Measurements from ENCODE around the gene CDK14. TPM values are rescaled to one million over a fixed set of nuclear protein-coding genes. Genes with fewer than 3 reads are reported as not detected.

Gene CDK14
- total RNA-seq, 1 donor from 2014 or later: 131 TPM

DNA sequence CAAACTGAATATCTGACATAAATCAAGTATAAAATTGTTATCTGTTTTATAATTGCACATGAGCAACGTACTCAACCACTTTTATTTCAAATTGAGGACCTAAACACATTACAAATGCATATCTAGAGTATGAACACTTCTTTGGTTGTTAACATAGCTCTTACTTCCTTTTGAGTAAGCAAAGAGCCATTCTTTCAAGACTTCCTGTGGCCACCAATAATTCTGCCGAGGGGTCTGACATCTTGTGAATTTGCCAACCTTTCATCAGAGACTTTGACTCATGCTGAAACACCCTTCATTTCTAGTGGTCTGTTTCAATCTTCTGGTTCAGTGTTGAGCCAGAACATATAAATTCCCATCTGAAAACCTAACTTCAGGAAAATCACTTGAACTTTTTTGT is 59.4 kb downstream of the CDK14 start:
- peaks cover 4% of the 10 kb centered on the region for H3K36me3 Mint-ChIP-seq (ENCODE audit: unreplicated experiment)
- no peak overlapping the region for H3K4me3 Mint-ChIP-seq (ENCODE audit: unreplicated experiment)
- H3K27me3 Mint-ChIP-seq (ENCODE audit: unreplicated experiment): no peaks in the 10 kb centered on the region
- TF ChIP-seq, protein P1, sequence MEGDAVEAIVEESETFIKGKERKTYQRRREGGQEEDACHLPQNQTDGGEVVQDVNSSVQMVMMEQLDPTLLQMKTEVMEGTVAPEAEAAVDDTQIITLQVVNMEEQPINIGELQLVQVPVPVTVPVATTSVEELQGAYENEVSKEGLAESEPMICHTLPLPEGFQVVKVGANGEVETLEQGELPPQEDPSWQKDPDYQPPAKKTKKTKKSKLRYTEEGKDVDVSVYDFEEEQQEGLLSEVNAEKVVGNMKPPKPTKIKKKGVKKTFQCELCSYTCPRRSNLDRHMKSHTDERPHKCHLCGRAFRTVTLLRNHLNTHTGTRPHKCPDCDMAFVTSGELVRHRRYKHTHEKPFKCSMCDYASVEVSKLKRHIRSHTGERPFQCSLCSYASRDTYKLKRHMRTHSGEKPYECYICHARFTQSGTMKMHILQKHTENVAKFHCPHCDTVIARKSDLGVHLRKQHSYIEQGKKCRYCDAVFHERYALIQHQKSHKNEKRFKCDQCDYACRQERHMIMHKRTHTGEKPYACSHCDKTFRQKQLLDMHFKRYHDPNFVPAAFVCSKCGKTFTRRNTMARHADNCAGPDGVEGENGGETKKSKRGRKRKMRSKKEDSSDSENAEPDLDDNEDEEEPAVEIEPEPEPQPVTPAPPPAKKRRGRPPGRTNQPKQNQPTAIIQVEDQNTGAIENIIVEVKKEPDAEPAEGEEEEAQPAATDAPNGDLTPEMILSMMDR (IDR thresholded peaks at IDR 0.05): no peak
- peaks cover 3% of the 10 kb centered on the region for H3K9me3 Mint-ChIP-seq (ENCODE audit: unreplicated experiment)
- peaks cover 38% of the 10 kb centered on the region for H3K4me1 Mint-ChIP-seq (ENCODE audit: unreplicated experiment)
- DNase-seq (ENCODE audit: extremely low spot score, unreplicated experiment): no peak
- H3K27ac Mint-ChIP-seq (ENCODE audit: unreplicated experiment): peak overlapping the region; percentile 53

DNA sequence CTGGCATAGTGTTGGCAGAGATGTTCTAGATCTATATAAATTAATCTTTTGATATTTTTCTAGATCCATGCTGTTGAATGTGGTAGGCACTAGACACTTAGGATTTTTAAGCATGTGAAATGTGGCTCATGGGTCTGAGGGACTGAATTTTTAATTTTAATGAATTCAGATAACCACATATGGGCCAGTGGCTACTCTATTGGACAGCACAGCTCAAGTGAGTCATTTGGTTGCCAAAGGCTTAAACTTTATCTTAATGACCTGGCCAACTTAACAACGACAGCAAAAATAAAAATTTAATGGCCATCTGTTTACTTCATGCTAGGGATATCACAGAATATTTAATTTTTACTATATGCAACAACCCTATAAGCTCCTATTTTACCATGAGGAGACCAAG is 61.4 kb downstream of the CDK14 start:
- Mint-ChIP-seq H3K27ac (ENCODE audit: unreplicated experiment) (no peak overlapping the region), H3K9me3 (ENCODE audit: unreplicated experiment) (peaks cover 3% of the 10 kb centered on the region), H3K36me3 (ENCODE audit: unreplicated experiment) (peaks cover 2% of the 10 kb centered on the region), H3K27me3 (ENCODE audit: unreplicated experiment) (no peaks in the 10 kb centered on the region), H3K4me3 (ENCODE audit: unreplicated experiment) (no peak overlapping the region), H3K4me1 (ENCODE audit: unreplicated experiment) (peaks cover 49% of the 10 kb centered on the region)
- no peak for DNase-seq (ENCODE audit: extremely low spot score, unreplicated experiment)
- TF ChIP-seq, protein P1 (IDR thresholded peaks at IDR 0.05): no peak

DNA sequence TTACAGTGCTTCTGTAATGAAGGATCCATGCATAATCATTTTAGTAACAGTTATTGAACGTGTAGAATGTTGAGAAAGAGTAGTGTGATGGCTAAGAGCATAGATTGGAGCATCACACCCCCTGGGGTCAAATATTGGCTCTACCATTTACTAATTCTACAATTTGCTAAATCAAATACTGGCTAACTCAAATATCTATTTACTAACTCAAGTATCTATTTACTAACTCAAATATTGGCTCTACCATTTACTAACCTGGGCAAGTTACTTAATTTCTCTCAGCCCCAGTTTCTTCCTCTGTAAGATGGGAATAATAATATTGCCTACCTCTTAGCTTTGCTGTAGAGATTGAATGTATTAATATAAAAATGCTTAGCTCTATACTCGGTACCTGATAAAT is 64.0 kb downstream of the CDK14 start:
- no peak overlapping the region for H3K4me3 Mint-ChIP-seq (ENCODE audit: unreplicated experiment)
- no peaks in the 10 kb centered on the region for H3K27me3 Mint-ChIP-seq (ENCODE audit: unreplicated experiment)
- no peaks in the 10 kb centered on the region for H3K36me3 Mint-ChIP-seq (ENCODE audit: unreplicated experiment)
- no peak overlapping the region for H3K27ac Mint-ChIP-seq (ENCODE audit: unreplicated experiment)
- no peak for DNase-seq (ENCODE audit: extremely low spot score, unreplicated experiment)
- H3K9me3 Mint-ChIP-seq (ENCODE audit: unreplicated experiment): peaks cover 3% of the 10 kb centered on the region
- H3K4me1 Mint-ChIP-seq (ENCODE audit: unreplicated experiment): peaks cover 55% of the 10 kb centered on the region
- TF ChIP-seq, protein P1 (IDR thresholded peaks at IDR 0.05): no peak

DNA sequence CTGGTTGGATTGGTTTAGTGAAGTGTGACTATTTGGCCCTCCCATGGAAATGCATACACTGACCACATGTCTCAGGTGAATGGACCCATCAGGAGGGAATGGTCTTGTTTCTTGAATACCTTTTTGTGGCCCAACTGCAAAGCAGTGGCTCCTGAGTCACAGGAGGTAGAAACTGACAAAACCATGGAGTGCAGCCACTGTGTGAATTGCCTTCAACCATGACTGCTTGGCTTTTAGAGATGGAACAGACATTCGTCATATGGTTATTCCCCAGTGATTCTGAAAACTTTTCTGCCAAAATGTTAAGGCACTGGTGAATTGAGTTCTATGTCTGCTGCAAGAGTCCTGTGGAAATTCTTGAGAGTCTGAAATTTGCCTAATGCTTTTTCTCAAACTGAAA is 64.7 kb downstream of the CDK14 start:
- DNase-seq (ENCODE audit: extremely low spot score, unreplicated experiment): no peak
- TF ChIP-seq, protein P1 (IDR thresholded peaks at IDR 0.05): no peak
- Mint-ChIP-seq H3K9me3 (ENCODE audit: unreplicated experiment) (peaks cover 3% of the 10 kb centered on the region), H3K4me3 (ENCODE audit: unreplicated experiment) (no peak overlapping the region), H3K27ac (ENCODE audit: unreplicated experiment) (no peak overlapping the region), H3K27me3 (ENCODE audit: unreplicated experiment) (no peaks in the 10 kb centered on the region), H3K36me3 (ENCODE audit: unreplicated experiment) (no peaks in the 10 kb centered on the region), H3K4me1 (ENCODE audit: unreplicated experiment) (peaks cover 50% of the 10 kb centered on the region)

DNA sequence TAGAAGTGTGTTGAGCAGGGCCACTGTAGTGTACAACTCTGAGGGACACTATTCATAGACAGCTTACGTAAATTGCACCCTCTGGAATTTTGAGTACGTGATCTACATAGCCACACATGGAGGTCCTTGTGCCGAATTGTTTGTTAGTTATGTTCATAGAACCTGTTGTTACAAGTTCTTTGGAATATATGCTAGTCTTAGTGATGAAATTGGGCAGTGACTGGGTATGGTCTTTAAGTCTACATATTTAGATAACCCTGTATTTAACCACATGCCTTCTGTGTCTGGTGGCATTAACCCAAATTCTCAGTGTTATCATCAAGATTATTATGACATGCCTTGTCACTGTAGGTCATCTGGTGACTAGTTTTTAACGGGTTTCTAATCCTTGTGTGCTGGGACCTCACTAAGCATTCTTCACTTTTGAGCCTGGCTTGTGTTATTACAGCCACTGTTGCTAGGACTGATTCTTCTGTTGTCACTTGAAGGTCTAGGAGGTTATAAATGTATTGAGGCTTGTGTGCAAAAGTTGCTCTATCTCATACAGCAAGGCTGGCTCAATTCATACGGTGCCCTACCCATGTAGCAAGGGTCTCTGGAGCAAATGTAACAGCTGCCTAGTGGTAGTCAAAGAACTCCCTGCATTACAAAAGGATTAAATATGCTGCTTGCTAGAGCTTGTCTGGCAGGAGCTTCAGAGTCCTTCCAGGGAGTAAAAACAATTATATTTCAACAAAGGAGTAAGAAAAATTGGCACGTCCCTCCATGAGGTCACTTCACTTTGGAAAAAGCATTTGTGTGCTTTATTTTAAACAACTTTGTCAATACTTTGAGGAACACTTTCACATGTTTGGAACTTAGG is 65.4 kb downstream of the CDK14 start:
- Mint-ChIP-seq H3K9me3 (ENCODE audit: unreplicated experiment) (peaks cover 3% of the 10 kb centered on the region), H3K27ac (ENCODE audit: unreplicated experiment) (no peak overlapping the region), H3K36me3 (ENCODE audit: unreplicated experiment) (no peaks in the 10 kb centered on the region), H3K27me3 (ENCODE audit: unreplicated experiment) (no peaks in the 10 kb centered on the region), H3K4me1 (ENCODE audit: unreplicated experiment) (peaks cover 43% of the 10 kb centered on the region), H3K4me3 (ENCODE audit: unreplicated experiment) (no peak overlapping the region)
- DNase-seq (ENCODE audit: extremely low spot score, unreplicated experiment): no peak
- TF ChIP-seq, protein P1 (IDR thresholded peaks at IDR 0.05): no peak

Data from osteocyte (in vitro differentiated cells).